ENCODE data around the gene DISC1.

The DISC1 gene

DNA sequence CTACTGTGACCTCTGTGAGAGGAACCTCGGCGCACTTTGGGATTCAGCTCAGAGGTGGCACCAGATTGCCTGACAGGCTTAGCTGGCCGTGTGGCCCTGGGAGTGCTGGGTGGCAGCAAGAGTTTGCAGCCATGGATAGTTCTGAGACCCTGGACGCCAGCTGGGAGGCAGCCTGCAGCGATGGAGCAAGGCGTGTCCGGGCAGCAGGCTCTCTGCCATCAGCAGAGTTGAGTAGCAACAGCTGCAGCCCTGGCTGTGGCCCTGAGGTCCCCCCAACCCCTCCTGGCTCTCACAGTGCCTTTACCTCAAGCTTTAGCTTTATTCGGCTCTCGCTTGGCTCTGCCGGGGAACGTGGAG, 67.5 kb downstream of the DISC1 start:
- TF ChIP-seq EZH2 (IDR thresholded peaks at IDR 0.05; ENCODE audit: borderline replicate concordance, low read length), result no peak
- TF ChIP-seq, protein P1, sequence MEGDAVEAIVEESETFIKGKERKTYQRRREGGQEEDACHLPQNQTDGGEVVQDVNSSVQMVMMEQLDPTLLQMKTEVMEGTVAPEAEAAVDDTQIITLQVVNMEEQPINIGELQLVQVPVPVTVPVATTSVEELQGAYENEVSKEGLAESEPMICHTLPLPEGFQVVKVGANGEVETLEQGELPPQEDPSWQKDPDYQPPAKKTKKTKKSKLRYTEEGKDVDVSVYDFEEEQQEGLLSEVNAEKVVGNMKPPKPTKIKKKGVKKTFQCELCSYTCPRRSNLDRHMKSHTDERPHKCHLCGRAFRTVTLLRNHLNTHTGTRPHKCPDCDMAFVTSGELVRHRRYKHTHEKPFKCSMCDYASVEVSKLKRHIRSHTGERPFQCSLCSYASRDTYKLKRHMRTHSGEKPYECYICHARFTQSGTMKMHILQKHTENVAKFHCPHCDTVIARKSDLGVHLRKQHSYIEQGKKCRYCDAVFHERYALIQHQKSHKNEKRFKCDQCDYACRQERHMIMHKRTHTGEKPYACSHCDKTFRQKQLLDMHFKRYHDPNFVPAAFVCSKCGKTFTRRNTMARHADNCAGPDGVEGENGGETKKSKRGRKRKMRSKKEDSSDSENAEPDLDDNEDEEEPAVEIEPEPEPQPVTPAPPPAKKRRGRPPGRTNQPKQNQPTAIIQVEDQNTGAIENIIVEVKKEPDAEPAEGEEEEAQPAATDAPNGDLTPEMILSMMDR (IDR thresholded peaks at IDR 0.05; ENCODE audit: low read length), result no peak
- Histone ChIP-seq H3K36me3 (ENCODE audit: insufficient read depth, low read length) (no peaks in the 10 kb centered on the region), H4K20me1 (ENCODE audit: insufficient read depth, low read length) (no peaks in the 10 kb centered on the region), H3K27me3 (ENCODE audit: insufficient read depth, low read length) (no peaks in the 10 kb centered on the region), H3K4me1 (ENCODE audit: insufficient read depth, low read length, severe bottlenecking) (no peaks in the 10 kb centered on the region), H3K79me2 (ENCODE audit: insufficient read depth, low read length) (no peaks in the 10 kb centered on the region), H3K4me2 (ENCODE audit: low read length) (no peak overlapping the region), H3K9me3 (ENCODE audit: low read length) (no peaks in the 10 kb centered on the region), H3F3A (ENCODE audit: insufficient read depth, low read length) (no peaks in the 10 kb centered on the region), H3K9me2 (ENCODE audit: low read depth, low read length) (no peaks in the 10 kb centered on the region), H3K27ac (ENCODE audit: low read depth, low read length, poor library complexity, severe bottlenecking) (no peak overlapping the region), H2AFZ (ENCODE audit: low read length) (no peak overlapping the region), H3K9ac (ENCODE audit: low read length) (no peak overlapping the region), H3K4me3 (ENCODE audit: low read depth, low read length, poor library complexity, severe bottlenecking) (no peak overlapping the region)

DNA sequence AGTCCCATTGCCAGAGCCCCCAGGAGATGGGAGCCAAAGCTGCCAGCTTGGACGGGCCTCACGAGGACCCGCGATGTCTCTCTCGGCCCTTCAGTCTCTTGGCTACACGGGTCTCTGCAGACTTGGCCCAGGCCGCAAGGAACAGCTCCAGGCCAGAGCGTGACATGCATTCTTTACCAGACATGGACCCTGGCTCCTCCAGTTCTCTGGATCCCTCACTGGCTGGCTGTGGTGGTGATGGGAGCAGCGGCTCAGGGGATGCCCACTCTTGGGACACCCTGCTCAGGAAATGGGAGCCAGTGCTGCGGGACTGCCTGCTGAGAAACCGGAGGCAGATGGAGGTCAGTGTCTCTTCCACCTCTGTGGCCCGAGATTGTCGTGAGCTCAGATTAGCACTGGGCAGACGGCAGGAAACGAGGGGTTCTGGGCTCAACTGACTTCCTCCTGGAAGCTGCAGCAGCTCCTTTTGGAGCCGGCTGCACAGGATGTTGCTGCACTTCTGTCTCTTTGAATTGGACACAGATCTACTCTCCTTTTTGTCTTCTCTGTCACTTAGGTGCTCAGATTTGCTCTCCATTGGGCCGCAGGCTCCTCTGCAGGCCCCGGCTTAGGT, 68.0 kb downstream of the DISC1 start:
- Histone ChIP-seq H3K9me3 (ENCODE audit: low read length) (no peaks in the 10 kb centered on the region), H3K4me3 (ENCODE audit: low read depth, low read length, poor library complexity, severe bottlenecking) (no peak overlapping the region), H2AFZ (ENCODE audit: low read length) (no peak overlapping the region), H3K27ac (ENCODE audit: low read depth, low read length, poor library complexity, severe bottlenecking) (no peak overlapping the region), H3K79me2 (ENCODE audit: insufficient read depth, low read length) (no peaks in the 10 kb centered on the region), H3K36me3 (ENCODE audit: insufficient read depth, low read length) (no peaks in the 10 kb centered on the region), H3K9me2 (ENCODE audit: low read depth, low read length) (no peaks in the 10 kb centered on the region), H3K4me2 (ENCODE audit: low read length) (no peak overlapping the region), H4K20me1 (ENCODE audit: insufficient read depth, low read length) (no peaks in the 10 kb centered on the region), H3K27me3 (ENCODE audit: insufficient read depth, low read length) (no peaks in the 10 kb centered on the region), H3K4me1 (ENCODE audit: insufficient read depth, low read length, severe bottlenecking) (no peaks in the 10 kb centered on the region), H3K9ac (ENCODE audit: low read length) (no peak overlapping the region), H3F3A (ENCODE audit: insufficient read depth, low read length) (no peaks in the 10 kb centered on the region)
- TF ChIP-seq EZH2 (IDR thresholded peaks at IDR 0.05; ENCODE audit: borderline replicate concordance, low read length), result no peak
- TF ChIP-seq, protein P1 (IDR thresholded peaks at IDR 0.05; ENCODE audit: low read length), result no peak

DNA sequence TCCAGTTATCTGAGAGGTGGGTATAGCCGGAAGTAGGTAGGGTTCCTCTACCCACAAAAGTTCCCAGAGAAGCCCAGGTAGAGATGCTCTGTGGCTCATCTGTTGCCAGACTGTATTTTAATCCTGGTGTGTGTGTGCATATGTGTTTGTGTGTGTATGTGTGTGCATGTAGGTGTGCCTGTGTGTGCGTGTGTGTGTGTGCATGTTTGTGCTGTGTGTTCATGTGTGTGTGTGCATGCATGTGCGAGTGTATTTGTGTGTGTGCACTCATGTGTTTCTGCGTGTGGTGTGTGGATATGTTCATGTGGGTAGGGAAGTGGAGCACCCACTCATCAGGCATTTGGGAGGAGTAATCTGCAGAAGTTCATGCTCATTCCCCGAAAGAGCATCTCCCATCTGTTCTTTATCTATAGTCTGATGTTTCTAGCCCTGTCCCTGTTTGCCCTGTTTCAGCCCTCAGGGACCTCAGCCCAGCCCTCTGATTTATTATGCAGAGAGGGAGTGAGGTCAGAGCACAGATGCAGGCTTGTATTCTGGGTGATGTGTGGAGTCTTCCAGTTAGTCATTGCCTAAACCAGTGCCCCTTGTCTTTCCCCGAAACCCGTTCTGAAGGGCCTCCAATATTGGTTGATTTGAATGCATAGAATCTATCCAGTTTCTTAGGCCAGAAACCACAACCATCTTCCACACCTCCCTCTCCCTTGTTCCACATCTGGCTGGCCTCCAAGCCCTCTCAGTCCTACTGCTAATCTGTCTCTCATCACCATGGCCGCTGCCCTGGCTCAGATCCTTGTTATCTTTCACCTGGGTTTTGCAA, 69.1 kb downstream of the DISC1 start:
- no peak overlapping the region for H3K27ac ChIP-seq (ENCODE audit: low read depth, low read length, poor library complexity, severe bottlenecking)
- TF ChIP-seq EZH2 (IDR thresholded peaks at IDR 0.05; ENCODE audit: borderline replicate concordance, low read length), result no peak
- TF ChIP-seq, protein P1 (IDR thresholded peaks at IDR 0.05; ENCODE audit: low read length), result no peak
- H3F3A ChIP-seq (ENCODE audit: insufficient read depth, low read length), result no peaks in the 10 kb centered on the region
- no peaks in the 10 kb centered on the region for H3K9me3 ChIP-seq (ENCODE audit: low read length)
- H3K79me2 ChIP-seq (ENCODE audit: insufficient read depth, low read length), result no peaks in the 10 kb centered on the region
- H4K20me1 ChIP-seq (ENCODE audit: insufficient read depth, low read length), result no peaks in the 10 kb centered on the region
- no peaks in the 10 kb centered on the region for H3K27me3 ChIP-seq (ENCODE audit: insufficient read depth, low read length)
- H2AFZ ChIP-seq (ENCODE audit: low read length), result no peak overlapping the region
- no peaks in the 10 kb centered on the region for H3K4me1 ChIP-seq (ENCODE audit: insufficient read depth, low read length, severe bottlenecking)
- no peaks in the 10 kb centered on the region for H3K36me3 ChIP-seq (ENCODE audit: insufficient read depth, low read length)
- H3K9me2 ChIP-seq (ENCODE audit: low read depth, low read length), result no peaks in the 10 kb centered on the region
- H3K4me3 ChIP-seq (ENCODE audit: low read depth, low read length, poor library complexity, severe bottlenecking), result no peak overlapping the region
- H3K4me2 ChIP-seq (ENCODE audit: low read length), result no peak overlapping the region
- no peak overlapping the region for H3K9ac ChIP-seq (ENCODE audit: low read length)

All from OCI-LY1 (cell line).